ENCODE measurements around the gene NCOA1. TPM values are rescaled to one million over a fixed set of nuclear protein-coding genes. Genes with fewer than 3 reads are reported as not detected.
"Not testable (repeated sequence)": the region's sequence is repeated elsewhere in the genome, so short reads cannot be mapped to it uniquely, and the experiment has no call there.

Gene NCOA1
- total RNA-seq, 1 donor from 2014 or later: 69.9 TPM

- no peak for DNase-seq (ENCODE audit: low spot score)
Observed at GRCh38 chr2:24791452-24791851, 300.4 kb downstream of the NCOA1 start.

GRCh38 chr2:24792542-24792873 is 301.5 kb downstream of the NCOA1 start:
- no peak for DNase-seq (ENCODE audit: low spot score)

GRCh38 chr2:24792874-24793760 is 302.1 kb downstream of the NCOA1 start, which contains the start of the genes CENPO and PTRHD1:
TSS of gene CENPO (plus strand) at chr2:24793425. CDS start at chr2:24793920, 495 bp downstream.
TSS of gene PTRHD1 (minus strand) at chr2:24793391. CDS start at chr2:24793377, 14 bp downstream.
- DNase-seq (ENCODE audit: low spot score): peak; percentile 95

GRCh38 chr2:24793761-24794435 is 302.8 kb downstream of the NCOA1 start:
- DNase-seq (ENCODE audit: low spot score): no peak

GRCh38 chr2:24797644-24798043 is 306.6 kb downstream of the NCOA1 start:
- no peak for DNase-seq (ENCODE audit: low spot score)

- not testable (repeated sequence) for DNase-seq (ENCODE audit: low spot score)
Observed at GRCh38 chr2:24800487-24800886, 309.4 kb downstream of the NCOA1 start.

GRCh38 chr2:24805811-24806660 is 315.0 kb downstream of the NCOA1 start:
- not testable (repeated sequence) for DNase-seq (ENCODE audit: low spot score)

- no peak for DNase-seq (ENCODE audit: low spot score)
Observed at GRCh38 chr2:24806661-24807036, 315.6 kb downstream of the NCOA1 start.

- DNase-seq (ENCODE audit: low spot score): no peak
Observed at GRCh38 chr2:24809316-24810007, 318.4 kb downstream of the NCOA1 start.

GRCh38 chr2:24813691-24814137 is 322.7 kb downstream of the NCOA1 start:
- DNase-seq (ENCODE audit: low spot score): no peak

GRCh38 chr2:24814516-24814915 is 323.5 kb downstream of the NCOA1 start:
- no peak for DNase-seq (ENCODE audit: low spot score)

- DNase-seq (ENCODE audit: low spot score): peak; percentile 29
Observed at GRCh38 chr2:24815171-24815570, 324.1 kb downstream of the NCOA1 start.

- DNase-seq (ENCODE audit: low spot score): no peak
Observed at GRCh38 chr2:24816404-24816803, 325.4 kb downstream of the NCOA1 start.

- DNase-seq (ENCODE audit: low spot score): no peak
Observed at GRCh38 chr2:24816884-24817283, 325.8 kb downstream of the NCOA1 start.

- peak; percentile 20 for DNase-seq (ENCODE audit: low spot score)
Observed at GRCh38 chr2:24818721-24819167, 327.7 kb downstream of the NCOA1 start.

- DNase-seq (ENCODE audit: low spot score): peak; percentile 28
Observed at GRCh38 chr2:24819442-24820174, 328.6 kb downstream of the NCOA1 start.

- DNase-seq (ENCODE audit: low spot score): no peak
Observed at GRCh38 chr2:24820175-24820513, 329.1 kb downstream of the NCOA1 start.
